ENCODE measurements around the gene SLC27A4. TPM values are rescaled to one million over a fixed set of nuclear protein-coding genes. Genes with fewer than 3 reads are reported as not detected.

Gene SLC27A4
- total and polyA plus RNA-seq, 2 donors (not counting 1 experiment from before 2014, with no cell fraction given): 10.0 to 12.9 TPM

DNA sequence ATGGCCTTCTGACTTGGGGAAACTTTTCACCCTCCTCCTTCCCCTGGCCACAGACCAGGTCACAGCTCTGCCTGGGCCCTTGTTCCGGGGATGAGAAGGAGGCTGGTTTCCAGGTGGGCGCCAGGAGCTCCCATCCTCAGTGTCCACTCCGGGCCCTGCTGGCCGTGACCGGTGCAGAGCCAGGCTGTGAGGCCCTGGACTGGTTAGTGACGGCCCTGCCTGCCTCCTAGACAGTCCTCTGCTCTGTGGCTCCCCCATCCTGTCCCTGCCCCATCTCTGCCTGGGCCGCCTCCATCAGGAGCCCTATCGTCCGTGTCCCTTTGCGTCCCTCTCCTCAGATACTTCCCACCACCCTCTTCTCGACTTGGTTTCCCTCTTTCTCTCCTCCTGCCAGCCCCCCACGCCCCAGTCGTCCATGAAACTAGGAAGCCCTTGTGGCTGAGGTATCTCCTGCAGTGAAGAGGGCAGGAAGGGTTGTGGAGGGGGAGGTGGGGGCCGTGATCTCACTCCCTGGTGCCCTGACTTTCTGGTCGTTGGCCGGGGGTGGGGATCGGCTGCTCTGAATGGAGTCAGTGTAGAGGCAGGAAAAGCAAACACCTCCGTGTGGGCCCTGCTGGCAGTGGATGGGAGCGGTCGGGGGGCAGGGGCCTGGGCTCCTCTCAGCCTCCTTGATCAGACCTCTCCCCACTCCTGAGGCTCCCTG lies 64.9 kb downstream of the SLC27A4 start:
- H3K36me3 ChIP-seq (replicated peaks in 1 of 2; ENCODE audit: control extremely low read depth in 1 of 2, control insufficient read depth in 1 of 2, extremely low read depth in 1 of 2, insufficient read depth in 2 of 2, low read length in 1 of 2): no peaks in the 10 kb centered on the region
- H3K4me1 ChIP-seq (ENCODE audit: control insufficient read depth in 2 of 2, insufficient read depth in 2 of 2, low read length in 2 of 2): no peaks in the 10 kb centered on the region
- no peak for ATAC-seq (ENCODE audit: low read depth)
- H3K9ac ChIP-seq (ENCODE audit: low read length): no peak overlapping the region
- CTCF ChIA-PET: no interaction called here
- no peaks in the 10 kb centered on the region for H3K9me3 ChIP-seq (ENCODE audit: control extremely low read depth in 1 of 3, control insufficient read depth in 2 of 3, insufficient read depth in 1 of 3, low read length in 2 of 3)
- DNase-seq: no peak
- intact Hi-C loops (cut with micrococcal nuclease): no loop called here
- peaks cover 0 to 24% (median 3%) of the 10 kb centered on the region in 4 experiments for H3K27me3 ChIP-seq (replicated peaks in 1 of 4; ENCODE audit: control extremely low read depth in 1 of 4, control insufficient read depth in 3 of 4, insufficient read depth in 4 of 4, low read length in 3 of 4)
- no peak overlapping the region for H3K27ac ChIP-seq (ENCODE audit: low read length in 2 of 2)
- Mint-ChIP-seq H3K27me3 (peaks cover 22% of the 10 kb centered on the region), H3K4me1 (no peaks in the 10 kb centered on the region), H3K27ac (no peak overlapping the region), H3K4me3 (no peak overlapping the region), H3K9me3 (ENCODE audit: insufficient read depth) (no peaks in the 10 kb centered on the region)
- POLR2A ChIA-PET: no interaction called here
- WGBS (ENCODE audit: insufficient coverage): 77% methylated on average over 15 of the region's 20 CpGs
- H3K79me2 ChIP-seq (ENCODE audit: control insufficient read depth, insufficient read depth, low read length): no peaks in the 10 kb centered on the region
- H2AFZ ChIP-seq (ENCODE audit: insufficient read depth, low read depth, low read length, poor library complexity, severe bottlenecking): no peak overlapping the region
- H3K4me3 ChIP-seq (ENCODE audit: control extremely low read depth in 1 of 5, extremely low read depth in 1 of 5, insufficient read depth in 1 of 5, low read depth in 2 of 5, low read length in 4 of 5): no peak overlapping the region
- no peak overlapping the region for H3K4me2 ChIP-seq (replicated peaks; ENCODE audit: low read depth, low read length, poor library complexity, severe bottlenecking)
- TF ChIP-seq CTCF (IDR thresholded peaks at IDR 0.05) (no peak), EZH2 (IDR thresholded peaks at IDR 0.05; ENCODE audit: borderline replicate concordance, insufficient read depth, low read depth, low read length, poor library complexity, severe bottlenecking) (no peak)
- H4K20me1 ChIP-seq (ENCODE audit: control insufficient read depth, insufficient read depth, low read length, poor library complexity, severe bottlenecking): no peaks in the 10 kb centered on the region

GRCh38 chr9:128405780-128406171 lies 65.4 kb downstream of the SLC27A4 start:
- CTCF ChIA-PET: no interaction called here
- H2AFZ ChIP-seq (ENCODE audit: insufficient read depth, low read depth, low read length, poor library complexity, severe bottlenecking): no peak overlapping the region

More at GRCh38 chr9:128405780-128406171, 65.4 kb downstream of the SLC27A4 start:
- Histone ChIP-seq H3K4me1 (ENCODE audit: control insufficient read depth in 2 of 2, insufficient read depth in 2 of 2, low read length in 2 of 2) (no peaks in the 10 kb centered on the region), H3K27ac (ENCODE audit: low read length in 2 of 2) (no peak overlapping the region), H3K4me3 (ENCODE audit: control extremely low read depth in 1 of 5, extremely low read depth in 1 of 5, insufficient read depth in 1 of 5, low read depth in 2 of 5, low read length in 4 of 5) (no peak overlapping the region), H3K9ac (ENCODE audit: low read length) (no peak overlapping the region), H3K27me3 (replicated peaks in 1 of 4; ENCODE audit: control extremely low read depth in 1 of 4, control insufficient read depth in 3 of 4, insufficient read depth in 4 of 4, low read length in 3 of 4) (peaks cover 0 to 24% (median 3%) of the 10 kb centered on the region in 4 experiments), H4K20me1 (ENCODE audit: control insufficient read depth, insufficient read depth, low read length, poor library complexity, severe bottlenecking) (no peaks in the 10 kb centered on the region), H3K4me2 (replicated peaks; ENCODE audit: low read depth, low read length, poor library complexity, severe bottlenecking) (no peak overlapping the region), H3K79me2 (ENCODE audit: control insufficient read depth, insufficient read depth, low read length) (no peaks in the 10 kb centered on the region), H3K9me3 (ENCODE audit: control extremely low read depth in 1 of 3, control insufficient read depth in 2 of 3, insufficient read depth in 1 of 3, low read length in 2 of 3) (no peaks in the 10 kb centered on the region), H3K36me3 (replicated peaks in 1 of 2; ENCODE audit: control extremely low read depth in 1 of 2, control insufficient read depth in 1 of 2, extremely low read depth in 1 of 2, insufficient read depth in 2 of 2, low read length in 1 of 2) (no peaks in the 10 kb centered on the region)
- intact Hi-C loops (cut with micrococcal nuclease): no loop called here
- H3K4me3 Mint-ChIP-seq: no peak overlapping the region
- H3K27ac Mint-ChIP-seq: no peak overlapping the region
- TF ChIP-seq EZH2 (IDR thresholded peaks at IDR 0.05; ENCODE audit: borderline replicate concordance, insufficient read depth, low read depth, low read length, poor library complexity, severe bottlenecking) (no peak), CTCF (IDR thresholded peaks at IDR 0.05) (no peak)
- no peaks in the 10 kb centered on the region for H3K4me1 Mint-ChIP-seq
- no peaks in the 10 kb centered on the region for H3K9me3 Mint-ChIP-seq (ENCODE audit: insufficient read depth)
- peaks cover 25% of the 10 kb centered on the region for H3K27me3 Mint-ChIP-seq
- POLR2A ChIA-PET: no interaction called here
- no peak for DNase-seq
- ATAC-seq (ENCODE audit: low read depth): no peak
- 80% methylated on average over 5 of the region's 7 CpGs for WGBS (ENCODE audit: insufficient coverage)
